Measurements from ENCODE around the gene MIA. TPM values are rescaled to one million over a fixed set of nuclear protein-coding genes. Genes with fewer than 3 reads are reported as not detected.

MIA gene
- total RNA-seq, 2 donors from 2014 or later = not detected

Other genes starting within 250 kb of the MIA start
- 10 to 100 TPM; 36.0 to 78.4 TPM for gene SHKBP1, start 198.6 kb upstream of the MIA start, total RNA-seq
- gene LTBP4, start 174.2 kb upstream of the MIA start, total RNA-seq = 100 to 1,000 TPM; 687 to 905 TPM
- gene NUMBL, start 84.9 kb upstream of the MIA start, total RNA-seq = 100 to 1,000 TPM; 101 to 133 TPM
- 100 to 1,000 TPM in 1 of 2 donors, 10 to 100 TPM in 1; 53.6 to 127 TPM for gene COQ8B, start 58.6 kb upstream of the MIA start, total RNA-seq
- gene ITPKC, start 58.4 kb upstream of the MIA start, total RNA-seq = 10 to 100 TPM; 45.4 to 79.4 TPM
- gene ACTMAP, start 25.0 kb upstream of the MIA start, total RNA-seq = 1 to 10 TPM in 1 of 2 donors, under 1 TPM in 1; 0.68 to 1.1 TPM
- gene SNRPA, start 24.3 kb upstream of the MIA start, total RNA-seq = 100 to 1,000 TPM in 1 of 2 donors, 10 to 100 TPM in 1; 40.4 to 107 TPM
- 10 to 100 TPM; 37.9 to 38.2 TPM for gene RAB4B, start 2.7 kb downstream of the MIA start, total RNA-seq
- 100 to 1,000 TPM; 113 to 127 TPM for gene EGLN2, start 23.7 kb downstream of the MIA start, total RNA-seq
- gene CYP2A6, start 74.9 kb downstream of the MIA start, total RNA-seq = not detected
- gene CYP2A7, start 106.7 kb downstream of the MIA start, total RNA-seq = not detected
- not detected for gene CYP2B6, start 215.8 kb downstream of the MIA start, total RNA-seq

Measured in thoracic aorta (tissue), 2 donors.